ENCODE measurements around the gene ZNF662. TPM values are rescaled to one million over a fixed set of nuclear protein-coding genes. Genes with fewer than 3 reads are reported as not detected.
A peak's percentile ranks its signal among the peaks of the same experiment; 100 is the strongest.
"Not testable (repeated sequence)": the region's sequence is repeated elsewhere in the genome, so short reads cannot be mapped to it uniquely, and the experiment has no call there.

The ZNF662 gene
- total and polyA plus RNA-seq, 2 experiments from 2014 or later: 0.07 TPM; not detected in 1

DNA sequence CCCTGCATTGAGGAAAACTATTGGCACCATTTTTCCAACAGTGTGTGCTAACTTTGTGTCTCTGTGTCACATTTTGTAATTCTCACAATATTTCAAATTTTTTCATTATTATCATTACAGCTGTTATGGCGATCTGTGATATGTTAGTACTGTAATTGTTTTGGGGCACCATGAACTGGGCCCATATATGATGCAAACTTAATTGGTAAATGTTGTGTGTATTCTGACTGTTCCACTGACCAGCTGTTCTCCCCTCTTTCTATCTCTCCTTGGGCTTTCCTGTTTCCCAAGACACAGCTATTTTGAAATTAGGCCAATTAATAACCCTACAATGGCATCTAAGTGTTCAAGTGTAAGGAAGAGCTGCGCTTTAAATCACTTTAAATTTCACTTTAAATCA lies 28.1 kb upstream of the ZNF662 start:
- H3K4me3 ChIP-seq: no peak overlapping the region
- no peaks in the 10 kb centered on the region for H4K20me1 ChIP-seq (ENCODE audit: insufficient read depth, poor library complexity, severe bottlenecking)
- H3K4me1 ChIP-seq (ENCODE audit: insufficient read depth): peaks cover 5% of the 10 kb centered on the region
- no peaks in the 10 kb centered on the region for H3K9me2 ChIP-seq (replicated peaks; ENCODE audit: insufficient read depth)
- H3K4me2 ChIP-seq: no peak overlapping the region
- H3K79me2 ChIP-seq: no peaks in the 10 kb centered on the region
- DNase-seq (ENCODE audit: low spot score): no peak
- no peaks in the 10 kb centered on the region for H3K9me3 ChIP-seq (ENCODE audit: low read depth)
- H3K36me3 ChIP-seq (replicated peaks; ENCODE audit: insufficient read depth, low read depth): no peaks in the 10 kb centered on the region
- 96% methylated on average over 2 of the region's 2 CpGs for WGBS (ENCODE audit: low lambda C conversion rate, missing lambda C conversion rate)
- TF ChIP-seq, protein P1, sequence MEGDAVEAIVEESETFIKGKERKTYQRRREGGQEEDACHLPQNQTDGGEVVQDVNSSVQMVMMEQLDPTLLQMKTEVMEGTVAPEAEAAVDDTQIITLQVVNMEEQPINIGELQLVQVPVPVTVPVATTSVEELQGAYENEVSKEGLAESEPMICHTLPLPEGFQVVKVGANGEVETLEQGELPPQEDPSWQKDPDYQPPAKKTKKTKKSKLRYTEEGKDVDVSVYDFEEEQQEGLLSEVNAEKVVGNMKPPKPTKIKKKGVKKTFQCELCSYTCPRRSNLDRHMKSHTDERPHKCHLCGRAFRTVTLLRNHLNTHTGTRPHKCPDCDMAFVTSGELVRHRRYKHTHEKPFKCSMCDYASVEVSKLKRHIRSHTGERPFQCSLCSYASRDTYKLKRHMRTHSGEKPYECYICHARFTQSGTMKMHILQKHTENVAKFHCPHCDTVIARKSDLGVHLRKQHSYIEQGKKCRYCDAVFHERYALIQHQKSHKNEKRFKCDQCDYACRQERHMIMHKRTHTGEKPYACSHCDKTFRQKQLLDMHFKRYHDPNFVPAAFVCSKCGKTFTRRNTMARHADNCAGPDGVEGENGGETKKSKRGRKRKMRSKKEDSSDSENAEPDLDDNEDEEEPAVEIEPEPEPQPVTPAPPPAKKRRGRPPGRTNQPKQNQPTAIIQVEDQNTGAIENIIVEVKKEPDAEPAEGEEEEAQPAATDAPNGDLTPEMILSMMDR (IDR thresholded peaks at IDR 0.05; ENCODE audit: poor library complexity): no peak
- TF ChIP-seq EZH2phosphoT487 (IDR thresholded peaks at IDR 0.05; ENCODE audit: low read depth, severe bottlenecking, unreplicated experiment) (no peak), EZH2 (IDR thresholded peaks at IDR 0.05; ENCODE audit: borderline replicate concordance) (no peak)
- H3K27ac ChIP-seq: no peak overlapping the region
- H2AFZ ChIP-seq: no peak overlapping the region
- peaks cover 3% of the 10 kb centered on the region for H3K27me3 ChIP-seq

GRCh38 chr3:42880183-42880582 lies 25.8 kb upstream of the ZNF662 start:
- Histone ChIP-seq H3K4me3 (no peak overlapping the region), H3K4me2 (peak overlapping the region; percentile 90), H3K4me1 (ENCODE audit: insufficient read depth) (peaks cover 5% of the 10 kb centered on the region), H4K20me1 (ENCODE audit: insufficient read depth, poor library complexity, severe bottlenecking) (no peaks in the 10 kb centered on the region), H3K36me3 (replicated peaks; ENCODE audit: insufficient read depth, low read depth) (no peaks in the 10 kb centered on the region), H2AFZ (peak overlapping the region; percentile 98), H3K79me2 (no peaks in the 10 kb centered on the region), H3K9me2 (replicated peaks; ENCODE audit: insufficient read depth) (no peaks in the 10 kb centered on the region), H3K9me3 (ENCODE audit: low read depth) (no peaks in the 10 kb centered on the region), H3K27me3 (peaks cover 3% of the 10 kb centered on the region), H3K27ac (no peak overlapping the region)
- TF ChIP-seq, protein P1 (IDR thresholded peaks at IDR 0.05; ENCODE audit: poor library complexity): no peak
- no peak for TF ChIP-seq EZH2phosphoT487 (IDR thresholded peaks at IDR 0.05; ENCODE audit: low read depth, severe bottlenecking, unreplicated experiment)
- no peak for TF ChIP-seq EZH2 (IDR thresholded peaks at IDR 0.05; ENCODE audit: borderline replicate concordance)
- 89% methylated on average over 9 of the region's 9 CpGs for WGBS (ENCODE audit: low lambda C conversion rate, missing lambda C conversion rate)
- no peak for DNase-seq (ENCODE audit: low spot score)

DNA sequence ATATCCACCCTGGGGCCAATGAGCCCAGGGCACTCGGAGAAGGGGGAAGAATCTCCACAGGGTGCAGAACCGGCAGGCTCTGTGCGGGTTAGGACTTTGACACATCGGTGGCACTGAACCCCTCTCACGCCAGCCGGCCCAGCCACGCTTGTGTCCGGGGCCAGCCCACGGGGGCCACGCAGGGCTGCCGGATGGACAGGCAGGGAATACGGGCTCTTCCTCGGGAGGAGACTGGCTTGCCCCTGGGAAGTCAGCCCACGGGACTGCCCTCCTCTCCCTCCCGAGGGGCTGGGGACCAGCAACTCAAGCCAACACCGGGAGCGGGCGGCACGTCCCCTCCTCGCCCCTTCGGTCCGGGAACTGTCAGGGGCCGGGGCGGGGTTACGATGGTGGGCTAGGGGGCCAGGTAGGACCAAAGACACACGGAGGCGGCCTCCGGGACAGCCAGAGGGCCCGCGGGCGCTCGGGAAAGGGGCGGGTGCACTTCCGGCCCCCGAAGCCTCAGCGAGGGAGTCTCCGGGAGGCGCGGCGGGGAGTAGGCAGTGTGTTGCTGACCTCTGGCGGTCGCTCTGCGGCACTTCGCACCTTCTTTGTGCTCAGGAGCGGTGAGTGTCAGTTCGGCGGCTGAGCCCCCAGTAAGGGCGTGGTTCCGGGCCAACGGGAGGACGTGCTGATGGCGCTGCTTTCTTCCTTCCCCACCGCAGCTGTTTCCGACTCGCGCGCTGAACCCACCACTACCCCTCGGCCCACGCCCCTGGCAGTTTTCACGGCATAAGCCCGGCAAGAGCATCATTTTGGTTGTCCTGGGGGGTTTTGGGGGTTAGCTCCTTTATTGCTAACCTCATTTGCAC lies 25.1 kb upstream of the ZNF662 start:
- peak; percentile 92 for DNase-seq (ENCODE audit: low spot score)
- Histone ChIP-seq H2AFZ (peak overlapping the region; percentile 98), H4K20me1 (ENCODE audit: insufficient read depth, poor library complexity, severe bottlenecking) (no peaks in the 10 kb centered on the region), H3K27me3 (peaks cover 3% of the 10 kb centered on the region), H3K27ac (peak overlapping the region; percentile 37), H3K4me3 (peak overlapping the region; percentile 68), H3K9me3 (ENCODE audit: low read depth) (no peaks in the 10 kb centered on the region), H3K9me2 (replicated peaks; ENCODE audit: insufficient read depth) (no peaks in the 10 kb centered on the region), H3K4me2 (peak overlapping the region; percentile 90), H3K36me3 (replicated peaks; ENCODE audit: insufficient read depth, low read depth) (no peaks in the 10 kb centered on the region), H3K79me2 (no peaks in the 10 kb centered on the region), H3K4me1 (ENCODE audit: insufficient read depth) (peaks cover 5% of the 10 kb centered on the region)
- 11% methylated on average over 55 of the region's 61 CpGs for WGBS (ENCODE audit: low lambda C conversion rate, missing lambda C conversion rate)
- TF ChIP-seq, protein P1 (IDR thresholded peaks at IDR 0.05; ENCODE audit: poor library complexity): peak; percentile 90
- no peak for TF ChIP-seq EZH2phosphoT487 (IDR thresholded peaks at IDR 0.05; ENCODE audit: low read depth, severe bottlenecking, unreplicated experiment)

- 83% methylated on average over 6 of the region's 6 CpGs for WGBS (ENCODE audit: low lambda C conversion rate, missing lambda C conversion rate)
- not testable (repeated sequence) for H2AFZ ChIP-seq; H3K36me3 ChIP-seq (replicated peaks; ENCODE audit: insufficient read depth, low read depth); H3K4me3 ChIP-seq; H3K9me2 ChIP-seq (replicated peaks; ENCODE audit: insufficient read depth); H3K9me3 ChIP-seq (ENCODE audit: low read depth); H4K20me1 ChIP-seq (ENCODE audit: insufficient read depth, poor library complexity, severe bottlenecking); DNase-seq (ENCODE audit: low spot score); H3K4me2 ChIP-seq; H3K79me2 ChIP-seq; H3K27ac ChIP-seq; H3K4me1 ChIP-seq (ENCODE audit: insufficient read depth); H3K27me3 ChIP-seq
These were observed 22.6 kb upstream of the ZNF662 start for GRCh38 chr3:42883251-42883930.
